HCT116 (cell line): Measurements from ENCODE around the gene ADARB2. TPM values are rescaled to one million over a fixed set of nuclear protein-coding genes. Genes with fewer than 3 reads are reported as not detected.

Experiments used
- ATAC-seq: fragments of 200-7000 bp; cut with Tn5 transposase; 2 replicates; pipeline ENCODE4 v1.9.1; 2020; ENCODE audit warnings: mild to moderate bottlenecking, moderate library complexity
- BruUV-seq: library from RNA; stranded (reverse); fragments of 400-500 nt; replicated peaks from 2 replicates; lab custom pipeline; 2021; lab: Mats Ljungman, UMichigan
- CTCF ChIA-PET: fragments of 300-600 bp; sonication (Branson Sonifier 250); formaldehyde crosslinking; loops from one replicate; lab custom pipeline; 2021; ENCODE audit warnings: antibody characterized with exemption; lab: Charles Lee
- POLR2A ChIA-PET: fragments of 300-600, 350-600 bp; sonication (Branson Sonifier 250); formaldehyde crosslinking; loops from one replicate; lab custom pipeline; 2021; ENCODE audit warnings: antibody characterized with exemption; lab: Charles Lee
- RAD21 ChIA-PET, 2 experiments: fragments of 300-600 bp; sonication (Branson Sonifier 250); formaldehyde crosslinking; loops; one replicate each; lab custom pipeline; 2023; ENCODE audit warnings: low total read pairs in 2 of 2; ENCODE audit not compliant: uncharacterized antibody in 2 of 2, unreplicated experiment in 2 of 2, low non-redundant PET in 1 of 2; lab: Charles Lee
- DNase-seq: peaks from one replicate; pipeline ENCODE4 v3.0.0-alpha.2; 2010; ENCODE audit warnings: low read depth, low spot score
- H2AFZ ChIP-seq: fragments of 200-600 bp; shearing (Covaris generic), sonication (generic); 2 replicates; pipeline ENCODE4 v1.6.1; 2017; ENCODE audit warnings: low read depth, mixed run types, mixed read lengths, antibody characterized with exemption, low read length; ENCODE audit not compliant: poor library complexity, severe bottlenecking
- H3K27ac ChIP-seq: 2 replicates; pipeline ENCODE4 v1.5.1; 2012; ENCODE audit warnings: low read depth, low read length
- H3K27me3 ChIP-seq: fragments of 200-600 bp; sonication (generic); 2 replicates; pipeline ENCODE4 v1.6.1; 2016; ENCODE audit warnings: mixed run types, low read length, mixed read lengths; ENCODE audit not compliant: insufficient read depth
- H3K36me3 ChIP-seq, 2 experiments: fragments of 200-500 bp in 1 of 2; fragments of 200-600 bp in 1 of 2; sonication (Bioruptor generic) in 1 of 2; sonication (generic) in 1 of 2; 2 replicates each; pipeline versions ENCODE4 v1.5.1 to v1.6.1; 2014 to 2016; ENCODE audit warnings: low read length in 2 of 2, inconsistent platforms in 1 of 2, mixed read lengths in 1 of 2, mixed run types in 1 of 2; ENCODE audit not compliant: insufficient read depth in 2 of 2, control insufficient read depth in 1 of 2
- H3K4me1 ChIP-seq, 2 experiments: fragments of 200-600 bp in 1 of 2; sonication (generic) in 1 of 2; 2 replicates each; pipeline versions ENCODE4 v1.5.1 to v1.6.1; 2012 to 2017; ENCODE audit warnings: low read length in 2 of 2, inconsistent platforms in 1 of 2, mild to moderate bottlenecking in 1 of 2, mixed read lengths in 1 of 2, mixed run types in 1 of 2, moderate library complexity in 1 of 2; ENCODE audit not compliant: insufficient read depth in 2 of 2, control insufficient read depth in 1 of 2
- H3K4me2 ChIP-seq: fragments of 200-600 bp; sonication (generic); 2 replicates; pipeline ENCODE4 v1.6.1; 2017; ENCODE audit warnings: mixed run types, low read length, mixed read lengths
- H3K4me3 ChIP-seq, 2 experiments: fragments of 200-600 bp in 1 of 2; sonication (generic) in 1 of 2; replicated peaks in 1 of 2; 2 replicates each; pipeline ENCODE4 v1.5.1; 2011 to 2016; ENCODE audit warnings: low read length in 2 of 2, control low read depth in 1 of 2, low read depth in 1 of 2, mild to moderate bottlenecking in 1 of 2, mixed read lengths in 1 of 2, mixed run types in 1 of 2
- H3K79me2 ChIP-seq: fragments of 200-600 bp; sonication (generic); 2 replicates; pipeline ENCODE4 v1.6.1; 2017; ENCODE audit warnings: mild to moderate bottlenecking, mixed run types, low read length, moderate library complexity, mixed read lengths; ENCODE audit not compliant: insufficient read depth
- H3K9ac ChIP-seq: fragments of 200-600 bp; sonication (generic); 2 replicates; pipeline ENCODE4 v1.6.1; 2016; ENCODE audit warnings: low read length, mixed read lengths
- H3K9me2 ChIP-seq: fragments of 200-600 bp; sonication (generic), shearing (Covaris generic); 2 replicates; pipeline ENCODE4 v1.6.1; 2017; ENCODE audit warnings: mixed run types, mild to moderate bottlenecking, moderate library complexity; ENCODE audit not compliant: insufficient read depth
- H3K9me3 ChIP-seq, 2 experiments: fragments of 200-500 bp in 1 of 2; fragments of 200-600 bp in 1 of 2; sonication (Bioruptor generic) in 1 of 2; sonication (generic) in 1 of 2; 2 replicates each; pipeline ENCODE4 v1.6.1; 2014 to 2017; ENCODE audit warnings: low read length in 2 of 2, mixed read lengths in 2 of 2, inconsistent platforms in 1 of 2, low read depth in 1 of 2, mild to moderate bottlenecking in 1 of 2, mixed run types in 1 of 2, moderate library complexity in 1 of 2; ENCODE audit not compliant: control insufficient read depth in 1 of 2, insufficient read depth in 1 of 2
- H4K20me1 ChIP-seq: fragments of 200-600 bp; sonication (generic), shearing (Covaris generic); 2 replicates; pipeline ENCODE4 v1.6.1; 2017; ENCODE audit warnings: mixed run types, mild to moderate bottlenecking, moderate library complexity; ENCODE audit not compliant: insufficient read depth
- ATF3 ChIP-seq: IDR thresholded peaks from 2 replicates; pipeline ENCODE4 v1.6.1; 2012
- CBX3 ChIP-seq: IDR thresholded peaks from 2 replicates; pipeline ENCODE4 v1.6.1; 2012; ENCODE audit warnings: low read depth
- CEBPB ChIP-seq: IDR thresholded peaks from 2 replicates; pipeline ENCODE4 v1.6.1; 2012; ENCODE audit warnings: low read depth
- CTCF ChIP-seq, 3 experiments: fragments of 200-600 bp in 1 of 3; sonication (generic) in 1 of 3; IDR thresholded peaks in 2 of 3; conservative IDR thresholded peaks in 1 of 3; 2 replicates each; pipeline ENCODE4 v1.5.1; 2012 to 2017; ENCODE audit warnings: low read depth in 2 of 3, low read length in 2 of 3, antibody characterized with exemption in 1 of 3, borderline replicate concordance in 1 of 3, control low read depth in 1 of 3, mild to moderate bottlenecking in 1 of 3, mixed read lengths in 1 of 3, mixed run types in 1 of 3, moderate library complexity in 1 of 3; ENCODE audit not compliant: insufficient read depth in 1 of 3
- EGR1 ChIP-seq: IDR thresholded peaks from 2 replicates; pipeline ENCODE4 v1.6.1; 2012; ENCODE audit warnings: low read depth
- ELF1 ChIP-seq: IDR thresholded peaks from 2 replicates; pipeline ENCODE4 v1.6.1; 2012; ENCODE audit warnings: low read depth, borderline replicate concordance
- JUND ChIP-seq: IDR thresholded peaks from 2 replicates; pipeline ENCODE4 v1.6.1; 2012
- RAD21 ChIP-seq: IDR thresholded peaks from 2 replicates; pipeline ENCODE4 v1.6.1; 2012; ENCODE audit warnings: low read depth, mild to moderate bottlenecking
- SIN3A ChIP-seq: IDR thresholded peaks from 2 replicates; pipeline ENCODE4 v1.6.1; 2012; ENCODE audit warnings: low read depth
- SP1 ChIP-seq: IDR thresholded peaks from 2 replicates; pipeline ENCODE4 v1.6.1; 2012; ENCODE audit warnings: low read depth
- TCF7L2 ChIP-seq: IDR thresholded peaks from 2 replicates; pipeline ENCODE4 v1.7.0; 2011; ENCODE audit warnings: borderline replicate concordance, inconsistent platforms; ENCODE audit not compliant: insufficient read depth, insufficient read length; ENCODE audit errors: extremely low read depth
- ZFX ChIP-seq: fragments of 450-650 bp; IDR thresholded peaks from 2 replicates; pipeline ENCODE4 v1.6.1; 2017
- ZNF274 ChIP-seq: fragments of 200-500 bp; sonication (Bioruptor generic); IDR thresholded peaks from 2 replicates; pipeline ENCODE4 v1.6.1; 2014; ENCODE audit warnings: mild to moderate bottlenecking, low read depth, low read length, inconsistent platforms
- intact Hi-C: fragments of 100-400 bp; cut with micrococcal nuclease; formaldehyde crosslinking; loops from 2 replicates; pipeline ENCODE4 v1.10.0; 2022
- total RNA-seq: library from RNA; stranded (reverse); gene quantifications from one replicate; pipeline ENCODE4 v1.2.1, GENCODE V29; 2021; ENCODE audit not compliant: unreplicated experiment
- TF ChIP-seq, protein P1 (sequence below): IDR thresholded peaks from 2 replicates; pipeline ENCODE4 v1.6.1; 2011; ENCODE audit warnings: mild to moderate bottlenecking, low read length, moderate library complexity; ENCODE audit not compliant: insufficient replicate concordance; ENCODE audit errors: extremely low read depth
- TF ChIP-seq, protein P2 (sequence below): IDR thresholded peaks from 2 replicates; pipeline ENCODE4 v1.6.1; 2012; ENCODE audit warnings: low read depth

The ADARB2 gene
- total RNA-seq, 1 experiment from 2014 or later, result not detected

- Histone ChIP-seq H3K4me3 (no peak overlapping the region), H3K9ac (no peak overlapping the region)
- no peak for DNase-seq
- POLR2A ChIA-PET, result no interaction called here
- TF ChIP-seq, protein P1, sequence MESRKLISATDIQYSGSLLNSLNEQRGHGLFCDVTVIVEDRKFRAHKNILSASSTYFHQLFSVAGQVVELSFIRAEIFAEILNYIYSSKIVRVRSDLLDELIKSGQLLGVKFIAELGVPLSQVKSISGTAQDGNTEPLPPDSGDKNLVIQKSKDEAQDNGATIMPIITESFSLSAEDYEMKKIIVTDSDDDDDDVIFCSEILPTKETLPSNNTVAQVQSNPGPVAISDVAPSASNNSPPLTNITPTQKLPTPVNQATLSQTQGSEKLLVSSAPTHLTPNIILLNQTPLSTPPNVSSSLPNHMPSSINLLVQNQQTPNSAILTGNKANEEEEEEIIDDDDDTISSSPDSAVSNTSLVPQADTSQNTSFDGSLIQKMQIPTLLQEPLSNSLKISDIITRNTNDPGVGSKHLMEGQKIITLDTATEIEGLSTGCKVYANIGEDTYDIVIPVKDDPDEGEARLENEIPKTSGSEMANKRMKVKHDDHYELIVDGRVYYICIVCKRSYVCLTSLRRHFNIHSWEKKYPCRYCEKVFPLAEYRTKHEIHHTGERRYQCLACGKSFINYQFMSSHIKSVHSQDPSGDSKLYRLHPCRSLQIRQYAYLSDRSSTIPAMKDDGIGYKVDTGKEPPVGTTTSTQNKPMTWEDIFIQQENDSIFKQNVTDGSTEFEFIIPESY, result no peak
- TF ChIP-seq TCF7L2 (no peak), ATF3 (no peak), JUND (no peak), RAD21 (no peak), SIN3A (no peak), EGR1 (no peak), SP1 (no peak), ZNF274 (no peak), CBX3 (no peak), ZFX (no peak), ELF1 (no peak), CTCF (IDR thresholded peaks at IDR 0.05 in 2 of 3, conservative IDR thresholded peaks at IDR 0.05 in 1 of 3; ENCODE audit: borderline replicate concordance in 1 of 3, insufficient read depth in 1 of 3, low read depth in 2 of 3, low read length in 2 of 3) (no peak), CEBPB (no peak)
- TF ChIP-seq, protein P2, sequence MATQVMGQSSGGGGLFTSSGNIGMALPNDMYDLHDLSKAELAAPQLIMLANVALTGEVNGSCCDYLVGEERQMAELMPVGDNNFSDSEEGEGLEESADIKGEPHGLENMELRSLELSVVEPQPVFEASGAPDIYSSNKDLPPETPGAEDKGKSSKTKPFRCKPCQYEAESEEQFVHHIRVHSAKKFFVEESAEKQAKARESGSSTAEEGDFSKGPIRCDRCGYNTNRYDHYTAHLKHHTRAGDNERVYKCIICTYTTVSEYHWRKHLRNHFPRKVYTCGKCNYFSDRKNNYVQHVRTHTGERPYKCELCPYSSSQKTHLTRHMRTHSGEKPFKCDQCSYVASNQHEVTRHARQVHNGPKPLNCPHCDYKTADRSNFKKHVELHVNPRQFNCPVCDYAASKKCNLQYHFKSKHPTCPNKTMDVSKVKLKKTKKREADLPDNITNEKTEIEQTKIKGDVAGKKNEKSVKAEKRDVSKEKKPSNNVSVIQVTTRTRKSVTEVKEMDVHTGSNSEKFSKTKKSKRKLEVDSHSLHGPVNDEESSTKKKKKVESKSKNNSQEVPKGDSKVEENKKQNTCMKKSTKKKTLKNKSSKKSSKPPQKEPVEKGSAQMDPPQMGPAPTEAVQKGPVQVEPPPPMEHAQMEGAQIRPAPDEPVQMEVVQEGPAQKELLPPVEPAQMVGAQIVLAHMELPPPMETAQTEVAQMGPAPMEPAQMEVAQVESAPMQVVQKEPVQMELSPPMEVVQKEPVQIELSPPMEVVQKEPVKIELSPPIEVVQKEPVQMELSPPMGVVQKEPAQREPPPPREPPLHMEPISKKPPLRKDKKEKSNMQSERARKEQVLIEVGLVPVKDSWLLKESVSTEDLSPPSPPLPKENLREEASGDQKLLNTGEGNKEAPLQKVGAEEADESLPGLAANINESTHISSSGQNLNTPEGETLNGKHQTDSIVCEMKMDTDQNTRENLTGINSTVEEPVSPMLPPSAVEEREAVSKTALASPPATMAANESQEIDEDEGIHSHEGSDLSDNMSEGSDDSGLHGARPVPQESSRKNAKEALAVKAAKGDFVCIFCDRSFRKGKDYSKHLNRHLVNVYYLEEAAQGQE, result no peak
- TF ChIP-seq, all 23 proteins: peak for 0
- RAD21 ChIA-PET, result no interaction called here
- Histone ChIP-seq H2AFZ (no peak overlapping the region), H3K4me1 (no peaks in the 10 kb centered on the region), H3K27ac (no peak overlapping the region), H3K27me3 (no peaks in the 10 kb centered on the region), H3K9me3 (peaks cover 0 to 3% of the 10 kb centered on the region in 2 experiments; a peak in 1 of 4 replicates), H4K20me1 (no peaks in the 10 kb centered on the region), H3K36me3 (no peaks in the 10 kb centered on the region), H3K79me2 (no peaks in the 10 kb centered on the region), H3K9me2 (no peaks in the 10 kb centered on the region), H3K4me2 (no peak overlapping the region)
- intact Hi-C loops, result no loop called here
- BruUV-seq, result no TSS peak
- CTCF ChIA-PET, result no interaction called here
- no peak for ATAC-seq
Observed at GRCh38 chr10:1709161-1709560, 28.2 kb downstream of the ADARB2 start.
